HFFc6 (cell line): ENCODE measurements around the gene SLC19A1. TPM values are rescaled to one million over a fixed set of nuclear protein-coding genes. Genes with fewer than 3 reads are reported as not detected.
A peak's percentile ranks its signal among the peaks of the same experiment; 100 is the strongest.

Source experiments
- DNase-seq: peaks from one replicate; pipeline ENCODE4 v3.0.0-alpha.2; 2018
- H3K27ac Mint-ChIP-seq: 2 replicates; pipeline ENCODE4 v1.8.0; 2020; ENCODE audit warnings: mild to moderate bottlenecking, mixed read lengths
- H3K27me3 Mint-ChIP-seq: 2 replicates; pipeline ENCODE4 v1.8.0; 2021; ENCODE audit warnings: mild to moderate bottlenecking, moderate library complexity, mixed read lengths; ENCODE audit not compliant: insufficient read depth
- H3K36me3 Mint-ChIP-seq: 2 replicates; pipeline ENCODE4 v1.8.0; 2021; ENCODE audit warnings: low read depth, mixed read lengths
- H3K4me1 Mint-ChIP-seq: 2 replicates; pipeline ENCODE4 v1.8.0; 2020; ENCODE audit warnings: low read depth, mixed read lengths
- H3K4me3 Mint-ChIP-seq: 2 replicates; pipeline ENCODE4 v1.8.0; 2020; ENCODE audit warnings: mild to moderate bottlenecking, moderate library complexity, mixed read lengths
- H3K9me3 Mint-ChIP-seq: 2 replicates; pipeline ENCODE4 v1.8.0; 2020; ENCODE audit warnings: mild to moderate bottlenecking, mixed read lengths
- CTCF ChIP-seq: fragments of 200-600 bp; sonication (generic); IDR thresholded peaks from 2 replicates; pipeline ENCODE4 v1.5.0; 2021; ENCODE audit warnings: antibody characterized with exemption, mild to moderate bottlenecking
- total RNA-seq, 6 experiments: library from RNA; stranded (reverse); fragmentation: NEBNext Ultra II Directional; extraction: Animal tissue kit (Norgen Biotek cat#: 25700); gene quantifications; 2 replicates in 1 of 6; 3 replicates in 5 of 6; pipeline ENCODE4 v1.2.3, GENCODE V29; 2021

SLC19A1 gene
- total RNA-seq, 6 experiments from 2014 or later = 12.3 to 15.9 (median 14.6) TPM

GRCh38 chr21:45550522-45551210 lies 8.4 kb upstream of the SLC19A1 start:
- H3K27ac Mint-ChIP-seq = no peak overlapping the region
- H3K4me1 Mint-ChIP-seq = peaks cover 18% of the 10 kb centered on the region

GRCh38 chr21:45549626-45550463 lies 7.6 kb upstream of the SLC19A1 start:
- peaks cover 4% of the 10 kb centered on the region for H3K27me3 Mint-ChIP-seq

More at GRCh38 chr21:45550522-45551210, 8.4 kb upstream of the SLC19A1 start:
- DNase-seq = no peak
- H3K36me3 Mint-ChIP-seq = no peaks in the 10 kb centered on the region
- H3K27me3 Mint-ChIP-seq = peaks cover 4% of the 10 kb centered on the region
- no peak for TF ChIP-seq CTCF
- no peak overlapping the region for H3K4me3 Mint-ChIP-seq
- H3K9me3 Mint-ChIP-seq = no peaks in the 10 kb centered on the region

GRCh38 chr21:45548711-45549491 lies 6.7 kb upstream of the SLC19A1 start:
- no peak for DNase-seq
- Mint-ChIP-seq H3K27me3 (peaks cover 4% of the 10 kb centered on the region), H3K4me1 (peaks cover 12% of the 10 kb centered on the region), H3K4me3 (no peak overlapping the region), H3K36me3 (no peaks in the 10 kb centered on the region), H3K27ac (no peak overlapping the region), H3K9me3 (no peaks in the 10 kb centered on the region)
- TF ChIP-seq CTCF = no peak

More at GRCh38 chr21:45549626-45550463, 7.6 kb upstream of the SLC19A1 start:
- no peak for DNase-seq
- Mint-ChIP-seq H3K4me1 (peaks cover 17% of the 10 kb centered on the region), H3K27ac (no peak overlapping the region), H3K36me3 (no peaks in the 10 kb centered on the region), H3K4me3 (no peak overlapping the region), H3K9me3 (no peaks in the 10 kb centered on the region)
- TF ChIP-seq CTCF = peak; percentile 29; the same call in 1 of the 2 replicates

DNA sequence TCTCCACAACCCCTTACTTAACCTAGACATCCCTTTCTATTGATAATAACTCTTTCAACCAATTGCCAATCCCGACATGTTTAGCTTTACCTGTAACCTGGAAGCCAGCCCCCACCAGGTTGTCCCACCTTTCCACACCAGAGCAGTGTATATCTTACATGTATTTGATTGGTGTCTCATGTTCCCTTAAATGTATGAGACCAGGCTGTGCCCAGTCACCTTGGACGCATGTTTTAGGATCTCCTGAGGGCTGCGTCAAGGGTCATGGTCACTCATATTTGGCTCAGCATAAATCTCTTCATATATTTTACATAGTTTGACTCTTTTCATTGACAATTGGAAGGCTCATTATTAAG lies 5.3 kb upstream of the SLC19A1 start:
- no peak for TF ChIP-seq CTCF
- H3K4me1 Mint-ChIP-seq = peaks cover 12% of the 10 kb centered on the region
- no peak overlapping the region for H3K4me3 Mint-ChIP-seq
- no peak overlapping the region for H3K27ac Mint-ChIP-seq
- peaks cover 4% of the 10 kb centered on the region for H3K27me3 Mint-ChIP-seq
- no peaks in the 10 kb centered on the region for H3K9me3 Mint-ChIP-seq
- DNase-seq = no peak
- no peaks in the 10 kb centered on the region for H3K36me3 Mint-ChIP-seq
